Measurements from ENCODE around the gene TPI1.
"Not testable (repeated sequence)": the region's sequence is repeated elsewhere in the genome, so short reads cannot be mapped to it uniquely, and the experiment has no call there.

TPI1 gene

GRCh38 chr12:6894321-6894720, 27.0 kb downstream of the TPI1 start:
- FAIRE-seq, result no peak

- FAIRE-seq, result no peak
Measured at GRCh38 chr12:6896846-6897435, 29.6 kb downstream of the TPI1 start.

GRCh38 chr12:6899427-6899826, 32.1 kb downstream of the TPI1 start:
- no peak for FAIRE-seq

DNA sequence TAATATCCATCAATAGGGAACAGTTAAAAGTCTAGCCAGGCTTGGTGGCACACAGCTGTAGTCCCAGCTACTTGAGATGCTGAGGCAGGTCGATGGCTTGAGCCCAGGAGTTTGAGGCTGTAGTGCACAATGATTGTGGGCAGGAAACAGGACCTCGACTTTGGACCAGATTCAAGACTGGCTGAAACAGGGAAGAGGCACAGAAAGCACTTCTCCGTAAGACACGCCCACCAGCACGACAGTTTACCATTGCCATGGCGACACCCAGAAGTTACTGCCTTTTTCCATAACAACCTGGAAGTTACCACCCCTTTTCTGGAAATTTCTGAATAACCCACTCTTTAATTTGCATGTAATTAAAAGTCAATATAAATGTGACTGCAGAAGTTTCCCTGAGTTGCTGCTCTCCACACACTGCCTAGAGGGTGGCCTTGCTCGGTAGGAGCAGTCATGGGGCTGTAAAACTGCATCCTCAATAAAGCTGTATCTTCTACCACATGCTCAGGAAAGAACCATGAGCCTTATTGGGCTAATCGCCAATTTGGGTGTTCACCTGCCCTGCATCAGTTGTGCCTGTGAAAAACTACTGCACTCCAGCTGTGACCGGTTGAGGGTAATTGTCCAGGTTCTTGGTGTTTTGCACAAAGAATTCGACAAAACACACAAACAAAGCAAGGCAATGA, 32.6 kb downstream of the TPI1 start:
- no peak for FAIRE-seq

- FAIRE-seq, result no peak
Measured at GRCh38 chr12:6902448-6902847, 35.1 kb downstream of the TPI1 start.

- no peak for FAIRE-seq
Measured at GRCh38 chr12:6903722-6904121, 36.4 kb downstream of the TPI1 start.

DNA sequence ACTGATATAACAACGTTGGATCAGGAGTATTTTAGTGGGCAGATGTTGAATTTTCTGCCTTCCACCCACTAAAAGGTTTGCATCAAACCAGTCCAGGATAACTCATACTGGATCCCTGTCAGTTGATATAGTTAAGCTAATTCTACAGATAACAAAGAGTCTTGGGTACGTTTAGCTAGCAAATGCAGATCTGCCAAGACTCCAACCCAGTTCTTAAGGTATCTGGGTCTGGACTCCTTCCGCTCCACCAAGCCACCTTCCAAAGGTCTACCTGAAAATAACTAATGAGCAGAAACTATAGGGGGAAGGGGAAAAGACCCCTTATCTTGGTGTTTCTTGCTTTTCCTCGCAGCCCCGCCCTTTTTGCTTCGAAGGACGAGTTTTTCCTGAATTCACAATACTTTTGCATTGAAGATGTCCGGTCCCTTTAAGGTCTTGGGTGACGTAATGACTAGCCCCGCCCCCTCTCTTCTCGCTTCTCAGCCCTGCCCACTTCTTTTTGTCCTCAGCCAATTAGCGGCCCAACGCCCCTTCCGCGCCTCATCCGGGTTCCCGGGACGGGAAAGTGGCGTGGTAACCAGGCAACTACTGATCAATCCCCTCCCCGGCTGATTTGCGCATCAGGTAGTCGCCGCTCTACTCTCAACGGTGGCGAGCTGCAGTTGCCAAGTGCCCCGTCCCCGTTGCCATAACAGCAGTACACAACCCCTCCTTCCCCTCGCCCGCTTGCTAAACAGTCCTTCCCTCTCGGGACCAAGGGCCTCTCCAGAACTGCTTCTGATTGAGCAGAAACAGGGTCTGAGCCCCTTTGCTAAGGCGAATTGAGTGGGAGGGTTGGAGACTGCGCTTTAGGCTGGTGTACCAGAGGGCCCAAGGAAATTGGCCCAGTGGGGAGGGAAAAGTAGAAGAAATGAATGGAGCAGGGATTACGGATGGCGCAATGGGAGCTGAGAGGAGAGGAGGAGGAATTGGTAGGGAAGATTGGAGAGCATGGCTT, 37.2 kb downstream of the TPI1 start, which contains the start of gene LRRC23:
Gene LRRC23 (plus strand): TSS at position 543 of the 997 bp plus-strand sequence. CDS start 812 bp downstream, outside the sequence.
- peak; percentile 97 for FAIRE-seq

GRCh38 chr12:6905414-6906040, 38.2 kb downstream of the TPI1 start:
- FAIRE-seq, result no peak

- FAIRE-seq, result not testable (repeated sequence)
Measured at GRCh38 chr12:6908141-6908540, 40.8 kb downstream of the TPI1 start.

GRCh38 chr12:6909421-6910145, 42.3 kb downstream of the TPI1 start:
- no peak for FAIRE-seq

DNA sequence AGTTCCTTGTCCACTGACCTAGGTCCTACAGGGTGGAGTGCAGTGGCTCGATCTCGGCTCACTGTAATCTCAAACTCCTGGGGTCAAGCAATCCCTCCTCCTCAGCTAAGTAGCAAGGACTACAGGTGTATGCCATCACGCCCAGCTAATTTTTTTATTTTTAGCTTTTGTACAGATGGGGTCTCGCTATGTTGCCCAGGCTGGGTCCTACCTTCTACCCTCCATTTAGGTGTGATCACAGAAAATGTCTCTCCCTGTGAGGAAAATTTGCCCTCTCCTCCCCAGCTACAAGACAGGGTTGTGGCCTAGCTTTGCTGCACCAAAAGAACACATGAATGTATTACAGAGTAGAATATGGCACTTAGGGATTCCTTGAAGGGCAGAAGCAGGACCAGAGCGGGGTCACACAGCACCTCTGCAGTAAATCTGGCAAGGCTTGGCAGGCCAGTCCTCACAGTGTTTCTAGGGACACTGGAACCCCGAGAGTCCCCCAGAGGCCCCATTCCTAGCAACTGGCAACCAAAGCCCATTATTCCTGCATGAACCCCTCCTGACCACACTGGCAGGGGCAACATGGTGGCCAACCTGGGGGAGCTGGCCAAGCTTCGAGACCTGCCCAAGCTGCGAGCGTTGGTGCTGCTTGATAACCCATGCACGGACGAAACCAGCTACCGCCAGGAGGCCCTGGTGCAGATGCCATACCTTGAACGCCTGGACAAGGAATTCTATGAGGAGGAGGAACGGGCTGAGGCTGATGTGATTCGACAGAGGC, 45.0 kb downstream of the TPI1 start:
- no peak for FAIRE-seq

DNA sequence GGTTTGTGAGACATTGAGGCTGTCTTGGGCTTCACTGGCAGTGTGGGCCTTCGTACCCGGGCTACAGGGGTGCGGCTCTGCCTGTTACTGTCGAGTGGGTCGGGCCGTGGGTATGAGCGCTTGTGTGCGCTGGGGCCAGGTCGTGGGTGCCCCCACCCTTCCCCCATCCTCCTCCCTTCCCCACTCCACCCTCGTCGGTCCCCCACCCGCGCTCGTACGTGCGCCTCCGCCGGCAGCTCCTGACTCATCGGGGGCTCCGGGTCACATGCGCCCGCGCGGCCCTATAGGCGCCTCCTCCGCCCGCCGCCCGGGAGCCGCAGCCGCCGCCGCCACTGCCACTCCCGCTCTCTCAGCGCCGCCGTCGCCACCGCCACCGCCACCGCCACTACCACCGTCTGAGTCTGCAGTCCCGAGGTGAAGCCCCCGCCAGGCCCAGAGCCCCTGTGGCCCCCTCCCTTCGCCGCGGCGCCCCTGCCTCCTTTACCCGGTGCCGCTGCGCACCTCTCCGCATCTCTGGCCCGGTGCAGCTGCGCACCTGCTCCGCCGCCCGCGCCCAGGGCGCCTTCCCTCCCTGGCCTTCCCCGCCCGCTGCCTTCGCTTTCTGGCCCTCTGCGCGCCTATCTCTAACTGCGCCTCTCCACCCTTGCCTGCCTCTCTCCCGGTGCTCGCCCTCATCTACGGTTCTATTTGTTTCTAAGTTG, 47.1 kb downstream of the TPI1 start, which contains the start of gene ENO2:
Gene ENO2 (plus strand): TSS at position 335 of the 701 bp plus-strand sequence. CDS start 1,253 bp downstream, outside the sequence.
- no peak for FAIRE-seq

DNA sequence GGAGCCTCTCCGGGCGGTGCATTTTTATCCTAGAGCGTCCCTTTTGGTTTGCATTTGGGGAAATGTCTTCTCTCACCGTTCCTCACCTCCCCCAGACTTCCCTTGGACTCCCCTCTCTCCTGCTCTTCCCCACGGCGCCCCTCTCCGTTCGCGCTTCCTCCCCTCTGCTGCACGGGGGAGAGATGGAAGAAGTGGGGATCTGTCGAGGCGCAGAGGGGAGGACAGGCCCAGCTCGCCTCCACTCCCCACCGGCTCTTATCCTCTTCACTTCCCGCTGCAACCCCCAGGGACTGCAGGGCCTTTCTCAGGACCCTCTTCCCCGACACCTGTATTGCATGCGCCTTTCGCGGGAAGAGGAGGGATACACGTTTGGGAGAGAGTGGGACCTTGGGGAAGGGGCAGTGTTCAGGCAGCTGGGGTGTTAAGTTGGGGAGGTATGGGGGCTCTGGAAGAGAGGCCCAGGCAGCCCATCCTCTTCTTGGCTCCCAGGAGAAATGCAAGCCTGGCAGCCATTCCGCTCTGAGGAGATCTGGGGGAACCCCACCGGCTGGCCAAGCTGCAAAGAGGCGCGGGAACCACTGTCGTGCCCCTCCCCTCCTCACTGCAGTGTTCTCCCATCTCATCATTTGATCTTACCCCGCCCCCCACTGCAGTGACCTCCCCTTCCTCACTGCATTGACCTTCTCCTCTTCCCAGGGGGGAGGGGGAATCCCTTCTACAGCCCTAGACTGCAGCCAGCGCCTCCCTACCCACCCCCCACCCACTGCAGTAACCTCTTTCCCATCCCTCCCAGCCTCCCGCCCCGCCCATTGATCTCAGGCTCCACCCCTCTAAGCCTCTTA, 47.8 kb downstream of the TPI1 start:
- FAIRE-seq, result no peak

DNA sequence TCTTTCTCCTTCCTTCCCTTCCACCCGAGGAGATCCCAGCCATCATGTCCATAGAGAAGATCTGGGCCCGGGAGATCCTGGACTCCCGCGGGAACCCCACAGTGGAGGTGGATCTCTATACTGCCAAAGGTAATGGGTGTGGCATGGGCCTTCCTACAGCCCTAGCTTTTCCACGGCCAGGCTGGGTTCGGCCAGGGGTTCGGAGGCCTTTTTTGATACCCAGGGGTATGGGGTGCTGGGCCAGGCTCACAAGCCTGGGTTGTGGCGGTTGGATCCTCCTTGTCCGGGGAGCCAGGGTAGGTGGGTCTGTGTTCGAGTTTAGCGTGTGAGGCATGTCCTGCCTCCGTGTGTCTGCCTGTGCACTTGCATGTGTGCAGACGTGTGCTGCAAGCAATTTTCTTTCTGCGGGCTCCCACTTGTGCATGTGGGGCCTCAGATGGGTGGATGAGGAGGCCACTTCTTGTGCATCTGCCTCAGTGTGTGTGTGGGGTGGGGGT, 48.5 kb downstream of the TPI1 start:
- no peak for FAIRE-seq

GRCh38 chr12:6916426-6917200, 49.3 kb downstream of the TPI1 start:
- no peak for FAIRE-seq

- no peak for FAIRE-seq
Measured at GRCh38 chr12:6917491-6918231, 50.3 kb downstream of the TPI1 start.

DNA sequence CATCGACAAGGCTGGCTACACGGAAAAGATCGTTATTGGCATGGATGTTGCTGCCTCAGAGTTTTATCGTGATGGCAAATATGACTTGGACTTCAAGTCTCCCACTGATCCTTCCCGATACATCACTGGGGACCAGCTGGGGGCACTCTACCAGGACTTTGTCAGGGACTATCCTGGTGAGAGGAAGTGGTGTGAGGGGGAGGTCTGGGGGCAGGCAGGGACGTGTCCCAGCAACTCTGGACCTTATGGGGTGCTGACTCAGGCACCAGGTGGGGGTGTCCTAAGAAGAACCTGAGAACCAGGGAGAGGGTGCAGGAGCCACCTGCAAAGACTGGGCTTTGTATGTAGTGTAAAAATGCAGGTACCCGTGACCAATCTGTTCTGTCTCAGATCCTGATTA, 52.3 kb downstream of the TPI1 start:
- FAIRE-seq, result no peak

All from A204.1 (cell line).